ENCODE data around the gene ZSCAN9. TPM values are rescaled to one million over a fixed set of nuclear protein-coding genes. Genes with fewer than 3 reads are reported as not detected.
A peak's percentile ranks its signal among the peaks of the same experiment; 100 is the strongest.

Gene ZSCAN9
- total and polyA plus RNA-seq, 2 of the 13 experiments (the other 11 are each of a cell fraction or from before 2014, with no cell fraction given) = 14.6 to 17.8 TPM

GRCh38 chr6:28225056-28225834 lies at the start of gene ZSCAN9 (continued):
- TF ChIP-seq SRSF9 (IDR thresholded peaks at IDR 0.05; ENCODE audit: borderline replicate concordance, insufficient read depth, low read depth, low read length, poor library complexity, severe bottlenecking) = no peak
- 0 out of 2 replicates have a peak, but pooled peaks have one; percentile 25 for TF ChIP-seq ZKSCAN1 (IDR thresholded peaks at IDR 0.05; ENCODE audit: low read length)
- TF ChIP-seq ZSCAN21 (CRISPR knock-in tag; IDR thresholded peaks at IDR 0.05; ENCODE audit: borderline replicate concordance) = peak; percentile 66; the same call in 1 of the 2 replicates
- TF ChIP-seq ZNF607 (CRISPR knock-in tag; IDR thresholded peaks at IDR 0.05; ENCODE audit: borderline replicate concordance) = peak; percentile 95
- TF ChIP-seq YY1 (IDR thresholded peaks at IDR 0.05; ENCODE audit: insufficient read depth, insufficient replicate concordance, low read depth, low read length) = peak; percentile 95
- no peak for TF ChIP-seq ZNF800 (CRISPR knock-in tag; IDR thresholded peaks at IDR 0.05)
- peak; percentile 90 for TF ChIP-seq ZNF230 (CRISPR knock-in tag; IDR thresholded peaks at IDR 0.05)
- TF ChIP-seq ZNF839 (CRISPR knock-in tag; IDR thresholded peaks at IDR 0.05; ENCODE audit: borderline replicate concordance) = peak; percentile 39; the same call in 1 of the 2 replicates
- peak; percentile 26 for TF ChIP-seq PHF5A (CRISPR knock-in tag; IDR thresholded peaks at IDR 0.05; ENCODE audit: low read depth, unreplicated experiment)
- peak; percentile 56; the same call in 1 of the 2 replicates for TF ChIP-seq ZSCAN29 (CRISPR knock-in tag; conservative IDR thresholded peaks at IDR 0.05)
- no peak for TF ChIP-seq PLSCR1 (CRISPR knock-in tag; IDR thresholded peaks at IDR 0.05; ENCODE audit: borderline replicate concordance)
- TF ChIP-seq ZFP36L1 (CRISPR knock-in tag; IDR thresholded peaks at IDR 0.05) = no peak
- no peak for TF ChIP-seq KIAA2018 (CRISPR knock-in tag; IDR thresholded peaks at IDR 0.05; ENCODE audit: borderline replicate concordance)
- peak; percentile 61; the same call in 1 of the 2 replicates for TF ChIP-seq PAX8 (CRISPR knock-in tag; IDR thresholded peaks at IDR 0.05; ENCODE audit: borderline replicate concordance)
